ENCODE results near the gene UHRF1. TPM values are rescaled to one million over a fixed set of nuclear protein-coding genes. Genes with fewer than 3 reads are reported as not detected.

Gene UHRF1
- total RNA-seq, 4 donors from 2014 or later: 0.46 to 21.8 (median 0.77) TPM; not detected in 1

DNA sequence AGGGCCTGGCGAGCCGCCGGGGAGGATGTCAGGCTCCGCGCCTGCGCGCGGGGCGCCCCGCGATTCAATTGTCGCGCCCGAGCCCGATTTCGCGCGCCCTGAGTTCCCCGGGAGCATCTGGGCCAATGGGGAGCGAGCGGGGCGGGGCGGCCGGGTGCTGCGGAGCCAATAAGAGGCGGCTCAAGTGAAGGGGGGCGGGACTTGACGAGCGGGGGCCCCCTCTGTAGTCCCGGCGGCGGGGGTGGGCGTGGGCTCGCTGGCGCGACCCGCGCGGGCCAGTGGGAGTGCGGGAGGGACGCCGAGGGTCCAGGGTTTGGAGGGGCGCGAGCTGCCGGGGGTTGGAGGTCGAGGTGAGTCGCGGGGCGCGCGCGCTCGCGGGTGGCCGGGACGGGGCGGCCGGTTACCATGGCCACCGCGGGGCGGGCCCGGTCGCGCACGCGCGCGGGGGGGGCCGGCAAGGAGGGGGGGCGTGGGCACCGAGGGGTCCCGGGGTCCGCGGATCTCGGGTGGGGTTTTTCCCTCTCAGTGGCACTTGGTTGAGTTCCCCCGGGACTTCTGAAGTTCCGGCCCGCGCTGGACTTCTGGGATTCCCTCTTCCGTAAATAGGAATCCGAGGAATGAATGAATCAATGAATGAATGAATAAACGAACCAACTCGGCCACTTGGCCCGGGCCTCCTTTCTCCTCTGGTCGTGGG is 744 bp downstream of the UHRF1 start:
- Histone ChIP-seq H3K27me3 (peaks cover 0 to 4% of the 10 kb centered on the region in 2 donors), H3K9me3 (no peaks in the 10 kb centered on the region), H3K27ac (no peak overlapping the region), H3K36me3 (no peaks in the 10 kb centered on the region), H3K4me3 (peak overlapping the region; percentile 19 to 69), H3K4me1 (peaks cover 4 to 23% of the 10 kb centered on the region in 2 donors)
- TF ChIP-seq, protein P1, sequence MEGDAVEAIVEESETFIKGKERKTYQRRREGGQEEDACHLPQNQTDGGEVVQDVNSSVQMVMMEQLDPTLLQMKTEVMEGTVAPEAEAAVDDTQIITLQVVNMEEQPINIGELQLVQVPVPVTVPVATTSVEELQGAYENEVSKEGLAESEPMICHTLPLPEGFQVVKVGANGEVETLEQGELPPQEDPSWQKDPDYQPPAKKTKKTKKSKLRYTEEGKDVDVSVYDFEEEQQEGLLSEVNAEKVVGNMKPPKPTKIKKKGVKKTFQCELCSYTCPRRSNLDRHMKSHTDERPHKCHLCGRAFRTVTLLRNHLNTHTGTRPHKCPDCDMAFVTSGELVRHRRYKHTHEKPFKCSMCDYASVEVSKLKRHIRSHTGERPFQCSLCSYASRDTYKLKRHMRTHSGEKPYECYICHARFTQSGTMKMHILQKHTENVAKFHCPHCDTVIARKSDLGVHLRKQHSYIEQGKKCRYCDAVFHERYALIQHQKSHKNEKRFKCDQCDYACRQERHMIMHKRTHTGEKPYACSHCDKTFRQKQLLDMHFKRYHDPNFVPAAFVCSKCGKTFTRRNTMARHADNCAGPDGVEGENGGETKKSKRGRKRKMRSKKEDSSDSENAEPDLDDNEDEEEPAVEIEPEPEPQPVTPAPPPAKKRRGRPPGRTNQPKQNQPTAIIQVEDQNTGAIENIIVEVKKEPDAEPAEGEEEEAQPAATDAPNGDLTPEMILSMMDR (IDR thresholded peaks at IDR 0.05): no peak
- intact Hi-C loops (cut with DNase I; ENCODE audit: low total_unique reads): loop anchor here (2.0 kb wide), 1 partner anchor 39 kb away; no protein-coding TSS in a partner anchor
- peak; percentile 86 for DNase-seq

DNA sequence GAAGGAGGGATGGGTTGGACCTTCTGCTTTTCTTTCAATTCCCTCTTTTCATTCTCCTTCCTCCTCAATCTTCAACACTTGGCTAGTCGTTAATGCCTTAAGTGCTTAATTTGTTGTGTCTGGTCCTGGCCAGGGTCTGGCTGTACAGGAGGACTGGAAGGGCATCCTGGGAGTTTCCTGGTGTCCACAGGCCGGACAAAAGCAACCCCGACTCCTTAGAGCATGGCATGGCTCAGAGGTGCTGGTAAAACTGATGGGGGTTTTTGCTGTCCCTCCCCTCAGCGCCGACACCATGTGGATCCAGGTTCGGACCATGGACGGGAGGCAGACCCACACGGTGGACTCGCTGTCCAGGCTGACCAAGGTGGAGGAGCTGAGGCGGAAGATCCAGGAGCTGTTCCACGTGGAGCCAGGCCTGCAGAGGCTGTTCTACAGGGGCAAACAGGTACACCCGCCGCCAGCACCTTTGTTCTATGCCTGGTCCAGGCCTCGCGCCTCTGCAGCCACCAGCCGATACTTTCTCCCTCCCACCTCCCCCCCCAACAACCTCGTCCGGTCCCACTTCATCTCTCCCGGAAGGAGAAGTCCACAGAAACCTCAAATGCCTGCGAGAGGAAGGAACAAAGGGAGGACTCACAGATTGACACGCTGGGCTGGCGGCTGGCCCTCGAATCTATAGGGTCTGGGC is 1.4 kb downstream of the UHRF1 start:
- Histone ChIP-seq H3K9me3 (no peaks in the 10 kb centered on the region), H3K27ac (no peak overlapping the region), H3K4me3 (peak overlapping the region in 1 of 2 donors; percentile 69), H3K4me1 (peaks cover 4 to 23% of the 10 kb centered on the region in 2 donors), H3K27me3 (peaks cover 0 to 4% of the 10 kb centered on the region in 2 donors), H3K36me3 (no peaks in the 10 kb centered on the region)
- intact Hi-C loops (cut with DNase I; ENCODE audit: low total_unique reads): loop anchor here (2.0 kb wide), 1 partner anchor 40 kb away; no protein-coding TSS in a partner anchor
- DNase-seq: no peak
- TF ChIP-seq, protein P1 (IDR thresholded peaks at IDR 0.05): no peak
- TF ChIP-seq POLR2A (IDR thresholded peaks at IDR 0.05): no peak

GRCh38 chr19:4911314-4911713 is 2.0 kb downstream of the UHRF1 start:
- H3K4me3 ChIP-seq: peak overlapping the region in 1 of 2 donors; percentile 20
- no peaks in the 10 kb centered on the region for H3K9me3 ChIP-seq
- no peak for TF ChIP-seq POLR2A (IDR thresholded peaks at IDR 0.05)
- TF ChIP-seq, protein P1 (IDR thresholded peaks at IDR 0.05): no peak
- intact Hi-C loops (cut with DNase I; ENCODE audit: low total_unique reads): loop anchor here (2.0 kb wide), 1 partner anchor 41 kb away; no protein-coding TSS in a partner anchor
- no peaks in the 10 kb centered on the region for H3K36me3 ChIP-seq
- peaks cover 0 to 4% of the 10 kb centered on the region in 2 donors for H3K27me3 ChIP-seq
- peak overlapping the region in 1 of 2 donors; percentile 42 for H3K27ac ChIP-seq
- no peak for DNase-seq
- H3K4me1 ChIP-seq: peaks cover 4 to 23% of the 10 kb centered on the region in 2 donors

- Histone ChIP-seq H3K27ac (peak overlapping the region in 1 of 2 donors; percentile 42), H3K4me3 (peak overlapping the region in 1 of 2 donors; percentile 20), H3K27me3 (peaks cover 0 to 4% of the 10 kb centered on the region in 2 donors), H3K36me3 (no peaks in the 10 kb centered on the region), H3K9me3 (no peaks in the 10 kb centered on the region), H3K4me1 (peaks cover 4 to 23% of the 10 kb centered on the region in 2 donors)
- TF ChIP-seq POLR2A (IDR thresholded peaks at IDR 0.05): no peak
- TF ChIP-seq, protein P1 (IDR thresholded peaks at IDR 0.05): peak; percentile 45 to 63 (median 54)
- intact Hi-C loops (cut with DNase I; ENCODE audit: low total_unique reads): loop anchor here (2.0 kb wide), 1 partner anchor 41 kb away; no protein-coding TSS in a partner anchor
- peak; percentile 65 to 70 for DNase-seq
These were observed 2.7 kb downstream of the UHRF1 start for GRCh38 chr19:4911786-4912672.
